ENCODE data around the gene ZNF423. TPM values are rescaled to one million over a fixed set of nuclear protein-coding genes. Genes with fewer than 3 reads are reported as not detected.

ZNF423 gene
- total RNA-seq, 4 donors from 2014 or later, result 4.1 to 20.2 (median 10.3) TPM

GRCh38 chr16:49643429-49644144 lies 212.3 kb downstream of the ZNF423 start:
- no peak for TF ChIP-seq CTCF (IDR thresholded peaks at IDR 0.05; ENCODE audit: low read depth)

GRCh38 chr16:49641250-49641649 lies 214.7 kb downstream of the ZNF423 start:
- TF ChIP-seq CTCF (IDR thresholded peaks at IDR 0.05; ENCODE audit: low read depth), result no peak

- no peak for TF ChIP-seq CTCF (IDR thresholded peaks at IDR 0.05; ENCODE audit: low read depth)
Observed at GRCh38 chr16:49640581-49640980, 215.3 kb downstream of the ZNF423 start.

GRCh38 chr16:49639739-49640431 lies 216.0 kb downstream of the ZNF423 start:
- TF ChIP-seq CTCF (IDR thresholded peaks at IDR 0.05; ENCODE audit: low read depth), result no peak

GRCh38 chr16:49638673-49639610 lies 217.0 kb downstream of the ZNF423 start:
- no peak for TF ChIP-seq CTCF (IDR thresholded peaks at IDR 0.05; ENCODE audit: low read depth)

- no peak for TF ChIP-seq CTCF (IDR thresholded peaks at IDR 0.05; ENCODE audit: low read depth)
Observed at GRCh38 chr16:49637933-49638672, 217.8 kb downstream of the ZNF423 start.

Measured in subcutaneous adipose tissue (tissue), 4 donors.